ENCODE data around the gene KRTAP4-1. TPM values are rescaled to one million over a fixed set of nuclear protein-coding genes. Genes with fewer than 3 reads are reported as not detected.
"Not testable (repeated sequence)": the region's sequence is repeated elsewhere in the genome, so short reads cannot be mapped to it uniquely, and the experiment has no call there.

The KRTAP4-1 gene
- total and polyA plus RNA-seq, 9 donors, result not detected

DNA sequence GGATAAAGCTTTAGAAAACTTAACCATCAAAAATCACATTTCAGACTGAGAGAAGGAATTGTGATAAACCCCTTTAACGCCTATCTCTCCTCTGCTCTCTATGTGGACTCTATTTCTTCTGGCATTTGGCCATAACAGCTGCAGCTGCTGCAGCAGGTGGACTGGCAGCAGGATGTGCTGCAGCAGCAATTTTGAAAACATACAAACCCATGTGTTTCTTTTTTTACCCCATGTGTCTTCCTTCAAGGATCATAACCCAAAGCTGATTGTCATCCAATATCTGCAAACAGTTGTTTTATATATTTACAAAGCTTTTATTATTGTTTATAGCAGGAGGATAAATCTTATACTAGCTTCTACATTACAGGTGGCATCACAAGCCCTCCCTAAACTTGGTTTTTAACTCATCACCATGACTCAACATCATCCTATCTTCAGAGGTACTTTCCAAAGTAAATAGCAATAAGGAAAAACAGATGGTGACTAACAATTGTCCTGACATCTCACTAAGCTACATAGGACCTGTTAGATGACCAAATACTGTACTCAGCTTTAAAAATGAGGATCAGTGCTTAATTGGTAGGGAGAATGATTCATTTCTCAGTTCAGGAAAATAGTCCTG, 27.2 kb upstream of the KRTAP4-1 start:
- Histone ChIP-seq H3K4me3 (ENCODE audit: low read length) (no peak overlapping the region), H3K27me3 (ENCODE audit: control insufficient read depth, insufficient read depth, low read length) (peaks cover 2% of the 10 kb centered on the region), H3K36me3 (ENCODE audit: control insufficient read depth, insufficient read depth, low read length) (no peaks in the 10 kb centered on the region), H3K4me1 (ENCODE audit: control insufficient read depth, insufficient read depth, low read length) (no peaks in the 10 kb centered on the region), H3K9me3 (replicated peaks; ENCODE audit: control insufficient read depth, low read depth, low read length) (no peaks in the 10 kb centered on the region), H3K27ac (ENCODE audit: low read length) (no peak overlapping the region)
- 20% methylated on average over 1 of the region's 1 CpG for WGBS (ENCODE audit: insufficient coverage)
- DNase-seq, result peak; percentile 23

DNA sequence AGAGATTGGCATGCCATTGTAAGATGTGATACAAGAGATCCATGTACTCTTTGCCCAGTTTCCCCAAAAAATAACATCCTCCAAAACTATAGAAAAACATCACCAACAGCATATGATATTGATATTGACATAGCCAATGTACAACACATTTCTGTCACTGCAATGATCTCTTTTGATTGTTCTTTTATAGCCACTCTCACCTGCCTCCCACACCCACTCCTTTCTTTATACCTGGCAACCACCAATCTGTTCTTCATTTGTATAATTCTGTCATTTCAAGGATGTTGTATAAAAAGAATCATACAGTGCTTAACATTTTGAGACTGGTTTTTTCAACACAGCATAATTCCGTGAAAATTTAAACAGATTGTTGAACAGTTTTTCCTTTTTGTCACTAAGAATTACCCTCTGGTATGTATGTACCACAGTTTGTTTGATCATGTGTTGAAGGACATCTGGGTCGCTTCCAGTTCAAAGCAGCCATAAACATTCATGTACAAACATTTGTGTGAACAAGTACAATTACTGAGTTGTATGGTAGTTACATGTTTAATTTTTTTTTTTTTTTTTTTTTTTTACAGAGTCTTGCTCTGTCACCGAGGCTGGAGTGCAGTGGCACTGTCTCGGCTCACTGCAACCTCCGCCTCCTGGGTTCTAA, 14.8 kb upstream of the KRTAP4-1 start:
- 100% methylated on average over 1 of the region's 5 CpGs for WGBS (ENCODE audit: insufficient coverage)
- Histone ChIP-seq H3K27me3 (ENCODE audit: control insufficient read depth, insufficient read depth, low read length) (no peaks in the 10 kb centered on the region), H3K27ac (ENCODE audit: low read length) (no peak overlapping the region), H3K36me3 (ENCODE audit: control insufficient read depth, insufficient read depth, low read length) (no peaks in the 10 kb centered on the region), H3K4me1 (ENCODE audit: control insufficient read depth, insufficient read depth, low read length) (no peaks in the 10 kb centered on the region), H3K9me3 (replicated peaks; ENCODE audit: control insufficient read depth, low read depth, low read length) (no peaks in the 10 kb centered on the region), H3K4me3 (ENCODE audit: low read length) (no peak overlapping the region)
- DNase-seq, result no peak

DNA sequence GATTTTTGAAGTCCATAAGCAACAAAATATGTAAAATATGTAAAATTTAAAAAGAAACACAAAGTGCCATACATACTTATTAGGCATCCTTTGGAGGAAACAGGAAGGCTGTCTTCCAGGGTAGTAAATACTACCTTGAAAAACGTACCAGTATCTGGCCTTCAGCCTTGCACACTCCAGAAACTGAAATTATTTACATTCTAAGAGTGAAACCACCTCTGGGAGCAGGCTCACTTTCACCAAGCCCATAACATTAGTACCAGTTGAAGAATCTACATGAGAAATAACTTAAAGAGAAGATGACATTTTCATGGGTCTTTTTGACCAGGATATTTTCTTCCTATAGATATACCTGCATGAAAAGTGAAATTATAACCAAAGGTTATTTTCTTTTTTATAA, 11.4 kb upstream of the KRTAP4-1 start:
- H3K9me3 ChIP-seq (replicated peaks; ENCODE audit: control insufficient read depth, low read depth, low read length), result no peaks in the 10 kb centered on the region
- no peak overlapping the region for H3K27ac ChIP-seq (ENCODE audit: low read length)
- WGBS (ENCODE audit: insufficient coverage), result no CpG with 5 or more reads among the region's 1 CpG
- no peaks in the 10 kb centered on the region for H3K27me3 ChIP-seq (ENCODE audit: control insufficient read depth, insufficient read depth, low read length)
- no peak overlapping the region for H3K4me3 ChIP-seq (ENCODE audit: low read length)
- DNase-seq, result no peak
- no peaks in the 10 kb centered on the region for H3K4me1 ChIP-seq (ENCODE audit: control insufficient read depth, insufficient read depth, low read length)
- no peaks in the 10 kb centered on the region for H3K36me3 ChIP-seq (ENCODE audit: control insufficient read depth, insufficient read depth, low read length)

DNA sequence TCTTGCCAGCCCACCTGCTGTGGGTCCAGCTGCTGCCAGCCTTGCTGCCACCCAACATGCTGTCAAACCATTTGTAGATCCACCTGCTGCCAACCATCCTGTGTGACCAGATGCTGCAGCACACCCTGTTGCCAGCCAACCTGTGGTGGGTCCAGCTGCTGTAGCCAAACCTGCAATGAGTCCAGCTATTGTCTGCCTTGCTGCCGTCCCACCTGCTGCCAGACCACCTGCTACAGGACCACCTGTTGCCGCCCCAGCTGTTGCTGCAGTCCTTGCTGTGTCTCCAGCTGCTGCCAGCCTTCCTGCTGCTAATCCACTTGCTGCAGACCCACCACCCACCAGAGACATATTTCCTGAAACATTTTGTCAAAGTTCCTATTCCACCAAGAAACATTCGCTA, 5.6 kb upstream of the KRTAP4-1 start:
- peaks cover 2% of the 10 kb centered on the region for H3K27me3 ChIP-seq (ENCODE audit: control insufficient read depth, insufficient read depth, low read length)
- no peaks in the 10 kb centered on the region for H3K4me1 ChIP-seq (ENCODE audit: control insufficient read depth, insufficient read depth, low read length)
- no peaks in the 10 kb centered on the region for H3K36me3 ChIP-seq (ENCODE audit: control insufficient read depth, insufficient read depth, low read length)
- no peaks in the 10 kb centered on the region for H3K9me3 ChIP-seq (replicated peaks; ENCODE audit: control insufficient read depth, low read depth, low read length)
- H3K27ac ChIP-seq (ENCODE audit: low read length), result no peak overlapping the region
- 76% methylated on average over 3 of the region's 3 CpGs for WGBS (ENCODE audit: insufficient coverage)
- no peak overlapping the region for H3K4me3 ChIP-seq (ENCODE audit: low read length)
- no peak for DNase-seq

DNA sequence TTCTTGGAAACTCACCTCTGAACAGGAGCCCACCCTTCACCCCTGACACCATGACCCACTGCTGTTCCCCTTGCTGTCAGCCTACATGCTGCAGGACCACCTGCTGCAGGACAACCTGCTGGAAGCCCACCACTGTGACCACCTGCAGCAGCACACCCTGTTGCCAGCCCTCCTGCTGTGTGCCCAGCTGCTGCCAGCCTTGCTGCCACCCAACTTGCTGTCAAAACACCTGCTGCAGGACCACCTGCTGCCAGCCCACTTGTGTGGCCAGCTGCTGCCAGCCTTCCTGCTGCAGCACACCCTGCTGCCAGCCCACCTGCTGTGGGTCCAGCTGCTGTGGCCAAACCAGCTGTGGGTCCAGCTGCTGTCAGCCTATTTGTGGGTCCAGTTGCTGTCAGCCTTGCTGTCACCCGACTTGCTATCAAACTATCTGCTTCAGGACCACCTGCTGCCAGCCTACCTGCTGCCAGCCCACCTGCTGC, 5.2 kb upstream of the KRTAP4-1 start, which contains the start of gene KRTAP9-1:
Gene KRTAP9-1 (plus strand): TSS at position 51 of the 482 bp plus-strand sequence. CDS start 0 bp downstream, at position 51.
- H3K4me3 ChIP-seq (ENCODE audit: low read length); H3K4me1 ChIP-seq (ENCODE audit: control insufficient read depth, insufficient read depth, low read length); H3K27ac ChIP-seq (ENCODE audit: low read length); H3K27me3 ChIP-seq (ENCODE audit: control insufficient read depth, insufficient read depth, low read length); H3K9me3 ChIP-seq (replicated peaks; ENCODE audit: control insufficient read depth, low read depth, low read length); DNase-seq; H3K36me3 ChIP-seq (ENCODE audit: control insufficient read depth, insufficient read depth, low read length): not testable (repeated sequence)
- WGBS (ENCODE audit: insufficient coverage), result 83% methylated on average over 1 of the region's 1 CpG

DNA sequence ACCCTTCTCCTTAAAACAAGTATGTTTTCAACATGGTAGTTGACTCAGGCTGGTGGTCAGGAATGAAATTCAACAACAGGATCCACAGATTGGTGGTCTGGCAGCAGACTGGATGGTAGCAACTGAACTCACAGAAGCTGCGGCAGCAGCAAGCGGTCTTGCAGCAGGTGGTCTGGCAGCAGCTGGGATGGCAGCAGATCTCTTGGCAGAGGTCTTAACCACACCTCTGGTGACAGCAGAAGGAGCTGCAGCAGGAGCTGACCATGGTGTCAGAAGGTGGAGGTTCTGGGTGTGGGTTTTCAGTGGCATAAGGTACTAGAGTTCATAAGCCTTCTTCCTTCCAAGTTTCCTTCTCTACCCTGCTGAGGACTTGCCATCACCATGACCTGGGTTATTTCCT, 2.2 kb upstream of the KRTAP4-1 start:
- H3K4me1 ChIP-seq (ENCODE audit: control insufficient read depth, insufficient read depth, low read length), result no peaks in the 10 kb centered on the region
- no peaks in the 10 kb centered on the region for H3K9me3 ChIP-seq (replicated peaks; ENCODE audit: control insufficient read depth, low read depth, low read length)
- peaks cover 2% of the 10 kb centered on the region for H3K27me3 ChIP-seq (ENCODE audit: control insufficient read depth, insufficient read depth, low read length)
- WGBS (ENCODE audit: insufficient coverage), result 87% methylated on average over 2 of the region's 2 CpGs
- H3K4me3 ChIP-seq (ENCODE audit: low read length), result no peak overlapping the region
- no peak overlapping the region for H3K27ac ChIP-seq (ENCODE audit: low read length)
- peak; percentile 25 for DNase-seq
- no peaks in the 10 kb centered on the region for H3K36me3 ChIP-seq (ENCODE audit: control insufficient read depth, insufficient read depth, low read length)

DNA sequence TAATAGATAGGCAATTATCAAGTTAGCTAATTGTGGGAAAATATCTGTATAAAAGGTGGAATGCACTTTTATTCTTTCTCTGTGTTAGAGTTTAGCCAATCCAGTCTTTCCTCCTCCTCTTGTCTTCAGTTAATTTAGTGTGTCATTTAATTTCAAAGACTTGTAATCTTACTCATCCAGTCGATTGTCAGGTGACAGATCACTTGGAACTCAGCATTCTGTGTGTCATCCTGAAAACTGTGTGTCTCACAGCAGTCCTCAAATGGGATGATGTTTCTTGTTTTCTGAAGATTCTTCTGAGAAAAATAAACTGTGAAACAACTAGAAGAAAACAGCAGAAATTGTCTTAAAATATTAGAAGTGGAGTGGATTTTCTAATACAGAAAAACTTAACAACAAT, 290 bp upstream of the KRTAP4-1 start:
- Histone ChIP-seq H3K27me3 (ENCODE audit: control insufficient read depth, insufficient read depth, low read length) (peaks cover 2% of the 10 kb centered on the region), H3K9me3 (replicated peaks; ENCODE audit: control insufficient read depth, low read depth, low read length) (no peaks in the 10 kb centered on the region), H3K36me3 (ENCODE audit: control insufficient read depth, insufficient read depth, low read length) (no peaks in the 10 kb centered on the region), H3K27ac (ENCODE audit: low read length) (no peak overlapping the region), H3K4me1 (ENCODE audit: control insufficient read depth, insufficient read depth, low read length) (no peaks in the 10 kb centered on the region), H3K4me3 (ENCODE audit: low read length) (no peak overlapping the region)
- DNase-seq, result no peak
- no CpG with 5 or more reads among the region's 1 CpG for WGBS (ENCODE audit: insufficient coverage)

DNA sequence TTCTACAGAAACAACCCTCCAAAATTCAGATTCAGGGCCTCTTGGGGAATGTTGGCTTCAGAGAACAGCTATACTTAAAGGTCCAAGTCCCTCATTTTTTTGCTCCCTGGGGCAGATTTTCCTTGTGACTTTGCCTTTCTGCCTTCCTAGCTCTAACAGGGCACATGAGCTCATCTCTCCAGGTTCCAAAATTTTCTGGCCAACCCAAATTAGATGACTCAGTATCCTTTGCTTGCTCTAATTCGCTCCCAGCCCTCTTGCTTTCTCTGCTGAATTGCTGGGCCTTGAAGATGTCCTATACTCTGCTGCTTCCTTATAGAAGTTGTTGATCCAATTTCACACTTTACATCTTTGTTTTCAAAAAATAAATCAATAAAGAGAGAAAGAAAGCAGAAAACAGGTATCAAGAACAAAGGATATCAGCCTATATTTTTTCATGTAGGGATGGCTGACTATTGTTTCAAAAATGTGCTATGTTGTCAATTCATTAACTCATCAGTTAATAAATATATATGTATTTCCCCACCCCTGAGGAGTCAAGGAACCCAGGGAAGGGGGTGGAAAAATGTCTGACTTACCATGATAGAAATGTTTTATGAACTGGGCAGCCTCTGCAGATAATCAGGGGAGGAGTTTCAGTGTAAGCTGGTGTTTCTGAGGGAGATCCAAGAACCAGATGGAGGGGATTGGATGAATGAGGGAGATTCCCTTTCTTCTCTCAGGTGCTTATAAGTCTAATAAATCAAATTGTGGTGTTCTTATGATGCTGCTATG, 5.7 kb downstream of the KRTAP4-1 start:
- Histone ChIP-seq H3K4me3 (ENCODE audit: low read length) (no peak overlapping the region), H3K9me3 (replicated peaks; ENCODE audit: control insufficient read depth, low read depth, low read length) (peaks cover 2% of the 10 kb centered on the region), H3K27ac (ENCODE audit: low read length) (no peak overlapping the region), H3K27me3 (ENCODE audit: control insufficient read depth, insufficient read depth, low read length) (peaks cover 2% of the 10 kb centered on the region), H3K4me1 (ENCODE audit: control insufficient read depth, insufficient read depth, low read length) (no peaks in the 10 kb centered on the region), H3K36me3 (ENCODE audit: control insufficient read depth, insufficient read depth, low read length) (no peaks in the 10 kb centered on the region)
- no CpG with 5 or more reads among the region's 1 CpG for WGBS (ENCODE audit: insufficient coverage)
- DNase-seq, result no peak

DNA sequence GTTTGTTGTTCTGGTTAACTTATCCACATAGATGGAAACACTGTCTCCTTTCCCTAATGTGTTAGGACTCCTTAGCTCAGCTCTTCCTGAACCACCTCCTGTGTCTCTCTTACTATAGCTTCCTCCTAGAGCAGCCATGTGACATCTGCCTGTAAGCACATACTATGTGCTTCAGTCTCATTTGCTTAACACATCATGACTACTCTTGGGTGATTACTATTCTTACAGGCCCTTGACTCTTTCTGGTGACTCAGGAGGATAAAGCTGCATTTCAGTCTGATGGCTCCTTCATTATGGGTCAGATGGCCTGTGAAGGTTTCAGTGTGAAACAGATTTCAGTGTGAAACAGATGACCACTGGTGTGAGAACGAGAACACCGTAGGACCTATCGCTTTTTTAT, 6.4 kb downstream of the KRTAP4-1 start:
- WGBS (ENCODE audit: insufficient coverage), result 100% methylated on average over 3 of the region's 3 CpGs
- peaks cover 2% of the 10 kb centered on the region for H3K27me3 ChIP-seq (ENCODE audit: control insufficient read depth, insufficient read depth, low read length)
- peaks cover 2% of the 10 kb centered on the region for H3K9me3 ChIP-seq (replicated peaks; ENCODE audit: control insufficient read depth, low read depth, low read length)
- H3K27ac ChIP-seq (ENCODE audit: low read length), result no peak overlapping the region
- no peaks in the 10 kb centered on the region for H3K4me1 ChIP-seq (ENCODE audit: control insufficient read depth, insufficient read depth, low read length)
- H3K4me3 ChIP-seq (ENCODE audit: low read length), result no peak overlapping the region
- no peaks in the 10 kb centered on the region for H3K36me3 ChIP-seq (ENCODE audit: control insufficient read depth, insufficient read depth, low read length)
- DNase-seq, result peak; percentile 14

DNA sequence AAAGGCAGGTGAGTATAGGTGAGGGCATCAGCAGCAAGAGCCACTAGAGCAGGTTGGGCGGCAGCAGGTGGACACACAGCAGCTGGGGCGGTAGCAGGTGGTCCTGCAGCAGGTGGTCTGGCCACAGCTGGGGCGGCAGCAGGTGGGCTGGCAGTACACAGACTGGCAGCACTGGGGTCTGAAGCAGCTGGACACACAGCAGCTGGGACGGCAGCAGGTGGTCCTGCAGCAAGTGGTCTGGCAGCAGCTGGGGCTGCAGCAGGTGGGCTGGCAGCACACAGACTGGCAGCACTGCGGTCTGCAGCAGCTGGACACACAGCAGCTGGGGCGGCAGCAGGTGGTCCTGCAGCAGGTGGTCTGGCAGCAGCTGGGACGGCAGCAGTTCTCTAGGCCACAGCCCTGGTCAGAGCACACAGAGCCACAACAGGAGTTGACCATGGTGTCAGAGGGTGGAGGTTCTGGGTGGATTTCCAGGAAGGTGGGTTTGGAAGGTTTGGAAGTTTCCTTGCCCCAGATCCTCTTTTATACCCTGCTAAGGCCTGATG, 6.9 kb downstream of the KRTAP4-1 start, which contains the start of gene KRTAP4-2:
Gene KRTAP4-2 (minus strand): TSS at position 495 of the 545 bp plus-strand sequence. CDS start 57 bp downstream, at position 438.
- H3K36me3 ChIP-seq (ENCODE audit: control insufficient read depth, insufficient read depth, low read length), result no peaks in the 10 kb centered on the region

More for the DNA sequence above, 6.9 kb downstream of the KRTAP4-1 start, which contains the start of gene KRTAP4-2:
- Histone ChIP-seq H3K4me1 (ENCODE audit: control insufficient read depth, insufficient read depth, low read length) (no peaks in the 10 kb centered on the region), H3K9me3 (replicated peaks; ENCODE audit: control insufficient read depth, low read depth, low read length) (peaks cover 2% of the 10 kb centered on the region), H3K27ac (ENCODE audit: low read length) (no peak within 1 kb of the TSS), H3K27me3 (ENCODE audit: control insufficient read depth, insufficient read depth, low read length) (peaks cover 2% of the 10 kb centered on the region), H3K4me3 (ENCODE audit: low read length) (no peak within 1 kb of the TSS)
- 84% methylated on average over 6 of the region's 7 CpGs for WGBS (ENCODE audit: insufficient coverage)
- DNase-seq, result no peak

Measured in muscle of leg (tissue), 11 donors.